ENCODE results near the gene MAP2K5. TPM values are rescaled to one million over a fixed set of nuclear protein-coding genes. Genes with fewer than 3 reads are reported as not detected.

The MAP2K5 gene
- polyA plus RNA-seq, 1 donor from 2014 or later, result 12.1 TPM

DNA sequence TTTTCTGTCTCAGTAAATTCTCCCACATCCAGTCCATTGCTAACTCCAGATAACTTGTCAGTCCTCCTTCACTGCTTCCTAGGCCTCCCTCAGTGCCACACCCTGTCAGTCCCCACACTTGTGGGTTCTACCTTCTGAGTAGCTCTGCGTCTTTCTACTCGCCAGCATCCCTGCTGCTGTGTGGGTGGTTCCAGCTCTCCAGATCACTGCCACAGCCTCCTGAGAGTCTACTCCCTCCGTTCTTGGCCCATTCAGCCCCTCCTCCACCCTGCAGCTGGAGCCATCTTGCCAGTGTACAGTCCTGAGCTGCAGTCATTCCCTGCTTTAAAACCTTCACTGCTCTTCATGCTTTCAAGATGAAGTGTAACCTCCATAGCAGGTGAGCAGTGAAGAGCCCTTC, 45.3 kb downstream of the MAP2K5 start:
- H3K36me3 ChIP-seq (ENCODE audit: insufficient read depth, low read length), result peaks cover 10% of the 10 kb centered on the region
- no peaks in the 10 kb centered on the region for H3K27me3 ChIP-seq (ENCODE audit: insufficient read depth, low read depth, low read length)
- no peak overlapping the region for H3K9ac ChIP-seq (ENCODE audit: low read length)
- H3K4me2 ChIP-seq (ENCODE audit: low read length), result no peak overlapping the region
- H2AFZ ChIP-seq (ENCODE audit: low read depth, low read length), result no peak overlapping the region
- TF ChIP-seq, protein P1, sequence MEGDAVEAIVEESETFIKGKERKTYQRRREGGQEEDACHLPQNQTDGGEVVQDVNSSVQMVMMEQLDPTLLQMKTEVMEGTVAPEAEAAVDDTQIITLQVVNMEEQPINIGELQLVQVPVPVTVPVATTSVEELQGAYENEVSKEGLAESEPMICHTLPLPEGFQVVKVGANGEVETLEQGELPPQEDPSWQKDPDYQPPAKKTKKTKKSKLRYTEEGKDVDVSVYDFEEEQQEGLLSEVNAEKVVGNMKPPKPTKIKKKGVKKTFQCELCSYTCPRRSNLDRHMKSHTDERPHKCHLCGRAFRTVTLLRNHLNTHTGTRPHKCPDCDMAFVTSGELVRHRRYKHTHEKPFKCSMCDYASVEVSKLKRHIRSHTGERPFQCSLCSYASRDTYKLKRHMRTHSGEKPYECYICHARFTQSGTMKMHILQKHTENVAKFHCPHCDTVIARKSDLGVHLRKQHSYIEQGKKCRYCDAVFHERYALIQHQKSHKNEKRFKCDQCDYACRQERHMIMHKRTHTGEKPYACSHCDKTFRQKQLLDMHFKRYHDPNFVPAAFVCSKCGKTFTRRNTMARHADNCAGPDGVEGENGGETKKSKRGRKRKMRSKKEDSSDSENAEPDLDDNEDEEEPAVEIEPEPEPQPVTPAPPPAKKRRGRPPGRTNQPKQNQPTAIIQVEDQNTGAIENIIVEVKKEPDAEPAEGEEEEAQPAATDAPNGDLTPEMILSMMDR (IDR thresholded peaks at IDR 0.05; ENCODE audit: poor library complexity, severe bottlenecking), result no peak
- TF ChIP-seq EZH2 (IDR thresholded peaks at IDR 0.05; ENCODE audit: borderline replicate concordance, insufficient read depth, low read length, poor library complexity, severe bottlenecking), result no peak
- no peak for TF ChIP-seq MXI1 (conservative IDR thresholded peaks at IDR 0.05; ENCODE audit: poor library complexity, severe bottlenecking)
- no peak for TF ChIP-seq EP300 (conservative IDR thresholded peaks at IDR 0.05; ENCODE audit: poor library complexity, severe bottlenecking)
- no peak for TF ChIP-seq TAF1 (IDR thresholded peaks at IDR 0.05; ENCODE audit: low read depth)
- TF ChIP-seq RAD21 (conservative IDR thresholded peaks at IDR 0.05), result no peak
- no peak for TF ChIP-seq SMC3 (conservative IDR thresholded peaks at IDR 0.05; ENCODE audit: poor library complexity)
- TF ChIP-seq, protein P2, sequence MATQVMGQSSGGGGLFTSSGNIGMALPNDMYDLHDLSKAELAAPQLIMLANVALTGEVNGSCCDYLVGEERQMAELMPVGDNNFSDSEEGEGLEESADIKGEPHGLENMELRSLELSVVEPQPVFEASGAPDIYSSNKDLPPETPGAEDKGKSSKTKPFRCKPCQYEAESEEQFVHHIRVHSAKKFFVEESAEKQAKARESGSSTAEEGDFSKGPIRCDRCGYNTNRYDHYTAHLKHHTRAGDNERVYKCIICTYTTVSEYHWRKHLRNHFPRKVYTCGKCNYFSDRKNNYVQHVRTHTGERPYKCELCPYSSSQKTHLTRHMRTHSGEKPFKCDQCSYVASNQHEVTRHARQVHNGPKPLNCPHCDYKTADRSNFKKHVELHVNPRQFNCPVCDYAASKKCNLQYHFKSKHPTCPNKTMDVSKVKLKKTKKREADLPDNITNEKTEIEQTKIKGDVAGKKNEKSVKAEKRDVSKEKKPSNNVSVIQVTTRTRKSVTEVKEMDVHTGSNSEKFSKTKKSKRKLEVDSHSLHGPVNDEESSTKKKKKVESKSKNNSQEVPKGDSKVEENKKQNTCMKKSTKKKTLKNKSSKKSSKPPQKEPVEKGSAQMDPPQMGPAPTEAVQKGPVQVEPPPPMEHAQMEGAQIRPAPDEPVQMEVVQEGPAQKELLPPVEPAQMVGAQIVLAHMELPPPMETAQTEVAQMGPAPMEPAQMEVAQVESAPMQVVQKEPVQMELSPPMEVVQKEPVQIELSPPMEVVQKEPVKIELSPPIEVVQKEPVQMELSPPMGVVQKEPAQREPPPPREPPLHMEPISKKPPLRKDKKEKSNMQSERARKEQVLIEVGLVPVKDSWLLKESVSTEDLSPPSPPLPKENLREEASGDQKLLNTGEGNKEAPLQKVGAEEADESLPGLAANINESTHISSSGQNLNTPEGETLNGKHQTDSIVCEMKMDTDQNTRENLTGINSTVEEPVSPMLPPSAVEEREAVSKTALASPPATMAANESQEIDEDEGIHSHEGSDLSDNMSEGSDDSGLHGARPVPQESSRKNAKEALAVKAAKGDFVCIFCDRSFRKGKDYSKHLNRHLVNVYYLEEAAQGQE (IDR thresholded peaks at IDR 0.05; ENCODE audit: borderline replicate concordance), result no peak
- TF ChIP-seq POLR2AphosphoS5 (IDR thresholded peaks at IDR 0.05), result no peak
- H3K4me3 ChIP-seq (ENCODE audit: low read length), result no peak overlapping the region
- H3K9me2 ChIP-seq (ENCODE audit: insufficient read depth, low read length), result no peaks in the 10 kb centered on the region
- no peaks in the 10 kb centered on the region for H4K20me1 ChIP-seq (ENCODE audit: insufficient read depth)
- H3F3A ChIP-seq (ENCODE audit: insufficient read depth, low read length, poor library complexity, severe bottlenecking), result no peaks in the 10 kb centered on the region
- H3K9me3 ChIP-seq (ENCODE audit: low read length), result no peaks in the 10 kb centered on the region
- no peaks in the 10 kb centered on the region for H3K79me2 ChIP-seq (replicated peaks; ENCODE audit: insufficient read depth, low read length)
- H3K27ac ChIP-seq (ENCODE audit: low read length), result no peak overlapping the region

DNA sequence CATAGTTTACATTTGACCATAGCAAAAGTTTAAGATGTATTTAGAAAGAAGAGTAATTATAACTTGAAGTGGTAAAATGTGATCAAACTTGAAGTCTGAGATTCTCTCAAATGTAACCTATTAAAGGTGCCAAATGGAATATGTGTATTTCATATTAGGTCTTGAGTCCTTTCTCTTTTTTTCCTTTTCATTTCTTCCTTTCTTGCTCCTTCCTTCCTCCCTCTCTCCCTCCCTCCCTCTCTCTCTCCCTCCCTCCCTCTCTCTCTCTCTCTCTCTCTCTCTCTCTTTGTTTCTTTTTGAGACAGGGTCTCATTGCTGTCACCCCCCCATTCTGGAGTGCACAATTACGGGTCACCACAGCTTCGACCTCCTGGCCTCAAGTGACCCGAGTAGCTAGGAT, 47.7 kb downstream of the MAP2K5 start:
- Histone ChIP-seq H3K9me3 (ENCODE audit: low read length) (no peaks in the 10 kb centered on the region), H3K9me2 (ENCODE audit: insufficient read depth, low read length) (no peaks in the 10 kb centered on the region), H3F3A (ENCODE audit: insufficient read depth, low read length, poor library complexity, severe bottlenecking) (peaks cover 5% of the 10 kb centered on the region), H3K4me3 (ENCODE audit: low read length) (no peak overlapping the region), H4K20me1 (ENCODE audit: insufficient read depth) (no peaks in the 10 kb centered on the region), H3K79me2 (replicated peaks; ENCODE audit: insufficient read depth, low read length) (no peaks in the 10 kb centered on the region), H3K27me3 (ENCODE audit: insufficient read depth, low read depth, low read length) (no peaks in the 10 kb centered on the region), H3K4me2 (ENCODE audit: low read length) (no peak overlapping the region), H2AFZ (ENCODE audit: low read depth, low read length) (no peak overlapping the region), H3K9ac (ENCODE audit: low read length) (no peak overlapping the region), H3K36me3 (ENCODE audit: insufficient read depth, low read length) (peaks cover 10% of the 10 kb centered on the region), H3K27ac (ENCODE audit: low read length) (no peak overlapping the region)
- TF ChIP-seq SMC3 (conservative IDR thresholded peaks at IDR 0.05; ENCODE audit: poor library complexity) (no peak), POLR2AphosphoS5 (IDR thresholded peaks at IDR 0.05) (no peak), EP300 (conservative IDR thresholded peaks at IDR 0.05; ENCODE audit: poor library complexity, severe bottlenecking) (no peak), MXI1 (conservative IDR thresholded peaks at IDR 0.05; ENCODE audit: poor library complexity, severe bottlenecking) (no peak), EZH2 (IDR thresholded peaks at IDR 0.05; ENCODE audit: borderline replicate concordance, insufficient read depth, low read length, poor library complexity, severe bottlenecking) (no peak), TAF1 (IDR thresholded peaks at IDR 0.05; ENCODE audit: low read depth) (no peak), RAD21 (conservative IDR thresholded peaks at IDR 0.05) (no peak)
- TF ChIP-seq, protein P1 (IDR thresholded peaks at IDR 0.05; ENCODE audit: poor library complexity, severe bottlenecking), result no peak
- TF ChIP-seq, protein P2 (IDR thresholded peaks at IDR 0.05; ENCODE audit: borderline replicate concordance), result no peak
